ENCODE data around the gene CCDC116. TPM values are rescaled to one million over a fixed set of nuclear protein-coding genes. Genes with fewer than 3 reads are reported as not detected.

CCDC116 gene
- total and polyA plus RNA-seq, 10 donors, result 0.24 to 0.66 (median 0.49) TPM

DNA sequence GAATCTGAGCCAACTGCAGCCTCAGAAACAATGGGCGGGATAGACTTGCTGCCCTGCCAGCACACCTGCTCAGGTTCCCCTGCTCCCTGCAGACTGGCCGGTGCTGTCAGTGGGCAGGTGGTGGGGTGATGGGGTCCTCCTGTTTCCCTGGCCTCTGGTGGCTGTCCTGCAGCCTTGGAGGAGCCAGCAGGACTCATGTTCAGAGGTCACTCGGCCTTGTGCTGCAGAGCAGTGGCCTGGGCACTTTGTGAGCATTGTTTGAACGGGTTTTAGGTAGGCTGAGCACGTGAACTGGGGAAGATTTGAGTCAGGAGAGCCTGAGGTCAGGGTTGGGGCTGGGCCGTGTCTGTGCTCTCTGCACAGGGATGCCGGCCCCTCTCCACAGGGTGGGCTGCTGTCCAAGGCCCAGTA, 50.8 kb downstream of the CCDC116 start:
- H3K27me3 ChIP-seq (replicated peaks in 1 of 7), result no peaks in the 10 kb centered on the region
- peaks cover 0 to 2% (median 0%) of the 10 kb centered on the region in 6 donors for H3K4me1 ChIP-seq
- peaks cover 0 to 95% (median 73%) of the 10 kb centered on the region in 6 donors for H3K36me3 ChIP-seq
- H3K4me3 ChIP-seq, result no peak overlapping the region
- H3K9me3 ChIP-seq, result no peaks in the 10 kb centered on the region
- DNase-seq, result no peak
- WGBS, 5 donors, result 80 to 93% (median 88%) methylated on average over 6 to 7 of the region's 7 CpGs
- intact Hi-C loops (cut with DNase I; ENCODE audit: low total_unique reads), result no loop called here
- H3K27ac ChIP-seq, result no peak overlapping the region
- no peak for TF ChIP-seq POLR2AphosphoS5 (IDR thresholded peaks at IDR 0.05)
- no peak for TF ChIP-seq CTCF (IDR thresholded peaks at IDR 0.05 in 8 of 11, conservative IDR thresholded peaks at IDR 0.05 in 3 of 11)
- no peak for TF ChIP-seq POLR2A (IDR thresholded peaks at IDR 0.05)

DNA sequence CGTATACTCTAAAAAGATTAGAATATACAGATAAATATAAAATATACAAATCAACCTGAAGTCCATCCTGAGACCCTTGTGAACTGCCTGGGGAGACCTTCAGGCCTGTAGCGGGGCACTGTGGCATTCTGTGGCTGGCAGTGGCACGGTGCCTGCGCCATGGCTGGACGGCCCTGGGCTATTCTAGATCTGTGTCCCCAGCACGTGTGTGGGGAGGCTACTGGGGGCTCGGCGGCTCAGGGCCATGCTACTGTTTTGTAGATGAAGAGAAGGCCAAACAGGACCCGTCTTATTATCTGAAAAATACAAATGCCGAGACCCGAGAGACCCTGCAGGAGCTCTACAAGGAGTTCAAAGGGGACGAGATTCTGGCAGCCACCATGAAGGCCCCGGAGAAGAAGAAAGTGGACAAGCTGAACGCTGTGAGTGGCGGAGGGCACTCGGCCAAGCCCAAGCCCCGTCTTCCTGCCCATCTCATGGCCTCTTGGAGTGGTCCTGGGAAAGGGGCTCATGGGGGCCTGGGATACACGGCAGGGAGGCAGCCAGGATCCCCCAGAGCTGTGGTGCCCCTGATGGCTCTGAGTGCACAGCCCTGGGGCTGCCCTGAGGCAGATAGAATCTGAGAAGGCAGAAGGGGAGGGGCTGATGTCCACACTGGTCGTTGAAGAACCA, 52.1 kb downstream of the CCDC116 start:
- Histone ChIP-seq H3K9me3 (no peaks in the 10 kb centered on the region), H3K27me3 (replicated peaks in 1 of 7) (no peaks in the 10 kb centered on the region), H3K36me3 (peaks cover 0 to 95% (median 78%) of the 10 kb centered on the region in 6 donors), H3K4me1 (peaks cover 0 to 5% (median 0%) of the 10 kb centered on the region in 6 donors), H3K27ac (no peak overlapping the region), H3K4me3 (no peak overlapping the region)
- 92 to 96% (median 96%) methylated on average over 19 of the region's 19 CpGs for WGBS, 5 donors
- intact Hi-C loops (cut with DNase I; ENCODE audit: low total_unique reads), result no loop called here
- TF ChIP-seq CTCF (IDR thresholded peaks at IDR 0.05 in 8 of 11, conservative IDR thresholded peaks at IDR 0.05 in 3 of 11), result no peak
- no peak for TF ChIP-seq POLR2AphosphoS5 (IDR thresholded peaks at IDR 0.05)
- no peak for TF ChIP-seq POLR2A (IDR thresholded peaks at IDR 0.05)
- DNase-seq, result no peak

GRCh38 chr22:21685164-21685513, 52.6 kb downstream of the CCDC116 start:
- no peaks in the 10 kb centered on the region for H3K27me3 ChIP-seq (replicated peaks in 1 of 7)
- 80 to 97% (median 83%) methylated on average over 7 to 8 of the region's 8 CpGs for WGBS, 5 donors
- H3K27ac ChIP-seq, result no peak overlapping the region
- peaks cover 0 to 98% (median 78%) of the 10 kb centered on the region in 6 donors for H3K36me3 ChIP-seq
- no peak for DNase-seq
- TF ChIP-seq POLR2A (IDR thresholded peaks at IDR 0.05) (no peak), POLR2AphosphoS5 (IDR thresholded peaks at IDR 0.05) (peak in 1 of 3 donors; percentile 45), CTCF (IDR thresholded peaks at IDR 0.05 in 8 of 11, conservative IDR thresholded peaks at IDR 0.05 in 3 of 11) (no peak)
- intact Hi-C loops (cut with DNase I; ENCODE audit: low total_unique reads), result no loop called here
- no peaks in the 10 kb centered on the region for H3K9me3 ChIP-seq
- H3K4me3 ChIP-seq, result no peak overlapping the region
- H3K4me1 ChIP-seq, result peaks cover 0 to 7% (median 0%) of the 10 kb centered on the region in 6 donors

DNA sequence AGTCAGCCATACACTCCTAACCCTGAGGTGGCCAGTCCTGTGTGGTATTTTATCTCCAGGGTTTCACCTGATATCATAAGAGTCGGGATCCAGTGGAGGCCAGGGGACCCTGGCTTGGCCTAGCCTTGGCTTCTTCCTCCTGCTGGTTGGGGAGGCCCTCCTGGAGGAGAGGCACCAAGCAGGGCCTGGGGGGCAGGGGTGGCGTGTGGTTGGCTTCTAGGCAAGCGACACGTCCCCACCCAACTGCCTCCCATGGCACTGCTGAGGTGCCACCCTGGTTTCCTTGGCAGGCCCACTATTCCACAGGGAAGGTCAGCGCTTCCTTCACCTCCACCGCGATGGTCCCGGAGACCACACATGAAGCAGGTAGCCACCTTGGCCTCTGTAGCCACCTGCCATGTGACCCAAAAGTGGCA, 53.6 kb downstream of the CCDC116 start:
- TF ChIP-seq POLR2AphosphoS5 (IDR thresholded peaks at IDR 0.05) (no peak), POLR2A (IDR thresholded peaks at IDR 0.05) (no peak), CTCF (IDR thresholded peaks at IDR 0.05 in 8 of 11, conservative IDR thresholded peaks at IDR 0.05 in 3 of 11) (no peak)
- Histone ChIP-seq H3K27ac (no peak overlapping the region), H3K9me3 (no peaks in the 10 kb centered on the region), H3K36me3 (peaks cover 0 to 100% (median 79%) of the 10 kb centered on the region in 6 donors), H3K27me3 (replicated peaks in 1 of 7) (no peaks in the 10 kb centered on the region), H3K4me1 (peaks cover 0 to 13% (median 0%) of the 10 kb centered on the region in 6 donors), H3K4me3 (no peak overlapping the region)
- 92 to 100% (median 95%) methylated on average over 5 to 8 of the region's 8 CpGs for WGBS, 5 donors
- intact Hi-C loops (cut with DNase I; ENCODE audit: low total_unique reads), result no loop called here
- no peak for DNase-seq
